Medulla oblongata (tissue), 1 donor: ENCODE measurements around the gene CELSR1.

Experiments used
- DNase-seq: peaks from one replicate; pipeline ENCODE4 v3.0.0-alpha.2; 2015; ENCODE audit errors: extremely low spot score

The CELSR1 gene

GRCh38 chr22:46537225-46537945 is at the start of gene CELSR1:
Gene CELSR1 (minus strand): TSS chr22:46537620. CDS start chr22:46537170, 450 bp downstream.
- DNase-seq: no peak

GRCh38 chr22:46587061-46587460 is 49.6 kb upstream of the CELSR1 start:
- DNase-seq: no peak

GRCh38 chr22:46586531-46587011 is 49.2 kb upstream of the CELSR1 start:
- no peak for DNase-seq

- no peak for DNase-seq
Measured at GRCh38 chr22:46586123-46586519, 48.7 kb upstream of the CELSR1 start.

- DNase-seq: no peak
Measured at GRCh38 chr22:46585340-46586122, 48.1 kb upstream of the CELSR1 start.

GRCh38 chr22:46584081-46584921 is 46.9 kb upstream of the CELSR1 start:
- no peak for DNase-seq

GRCh38 chr22:46583571-46583970 is 46.2 kb upstream of the CELSR1 start:
- DNase-seq: no peak

- DNase-seq: no peak
Measured at GRCh38 chr22:46582281-46582933, 45.0 kb upstream of the CELSR1 start.

- DNase-seq: no peak
Measured at GRCh38 chr22:46581538-46582244, 44.3 kb upstream of the CELSR1 start.

- no peak for DNase-seq
Measured at GRCh38 chr22:46580940-46581537, 43.6 kb upstream of the CELSR1 start.

GRCh38 chr22:46579751-46580449 is 42.5 kb upstream of the CELSR1 start:
- no peak for DNase-seq

GRCh38 chr22:46578824-46579561 is 41.6 kb upstream of the CELSR1 start:
- DNase-seq: no peak

GRCh38 chr22:46578251-46578823 is 40.9 kb upstream of the CELSR1 start:
- DNase-seq: no peak

- no peak for DNase-seq
Measured at GRCh38 chr22:46577368-46578249, 40.2 kb upstream of the CELSR1 start.

- DNase-seq: no peak
Measured at GRCh38 chr22:46576556-46577367, 39.3 kb upstream of the CELSR1 start.

GRCh38 chr22:46575911-46576555 is 38.6 kb upstream of the CELSR1 start:
- DNase-seq: no peak
